Measurements from ENCODE around the gene TAF3.

Gene TAF3

DNA sequence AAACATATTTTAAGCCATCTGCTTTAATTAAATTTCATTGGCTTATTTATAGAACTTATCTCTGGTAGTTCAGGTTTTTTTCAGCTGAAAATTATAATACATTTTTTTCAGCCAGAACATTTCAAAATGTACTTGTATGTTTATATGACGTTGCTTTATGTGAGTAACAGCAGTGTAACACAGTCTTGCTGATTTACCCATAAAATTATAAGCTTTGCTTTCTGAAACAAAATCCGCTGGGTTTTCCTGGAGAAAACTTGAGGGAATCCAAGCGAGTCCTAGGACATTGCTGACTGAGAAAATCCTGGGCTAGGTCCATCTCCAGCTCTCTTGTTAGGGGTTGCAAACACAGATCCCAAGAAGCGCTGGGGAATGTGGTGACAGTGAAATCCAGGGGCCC is 124.0 kb downstream of the TAF3 start:
- DNase-seq, result no peak

DNA sequence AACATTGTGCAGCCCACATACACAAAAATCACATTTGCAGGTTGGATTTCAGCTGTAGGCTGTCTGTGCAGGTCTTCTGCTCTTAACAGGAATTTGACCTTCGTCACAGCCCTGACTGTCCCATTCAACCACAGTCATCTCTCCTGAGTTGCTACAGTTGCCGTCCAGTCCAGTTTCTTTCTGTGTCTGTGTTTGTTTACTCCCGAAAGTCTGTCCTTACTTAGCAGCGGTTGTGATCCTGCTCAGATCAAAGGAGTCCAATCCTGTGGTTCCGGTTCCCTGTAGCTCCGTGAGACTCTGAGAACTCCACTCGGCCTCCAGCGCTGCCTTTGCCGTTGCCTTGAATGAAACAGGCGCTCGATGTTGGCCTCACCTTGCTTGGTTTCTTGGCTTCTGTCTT is 124.6 kb downstream of the TAF3 start:
- DNase-seq, result no peak

DNA sequence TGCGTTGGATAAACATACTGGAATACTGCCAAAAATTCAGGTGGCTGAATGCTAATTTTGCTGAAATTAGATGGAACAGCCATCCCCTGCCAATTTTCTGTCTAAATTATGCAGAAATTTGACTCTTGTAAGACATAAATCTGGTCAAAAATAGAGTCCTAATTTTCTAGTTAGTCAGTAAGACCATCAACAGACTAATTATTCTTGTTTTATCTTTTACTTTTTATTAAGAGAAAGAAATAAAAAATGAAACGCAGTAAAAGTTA is 125.8 kb downstream of the TAF3 start:
- DNase-seq, result no peak

DNA sequence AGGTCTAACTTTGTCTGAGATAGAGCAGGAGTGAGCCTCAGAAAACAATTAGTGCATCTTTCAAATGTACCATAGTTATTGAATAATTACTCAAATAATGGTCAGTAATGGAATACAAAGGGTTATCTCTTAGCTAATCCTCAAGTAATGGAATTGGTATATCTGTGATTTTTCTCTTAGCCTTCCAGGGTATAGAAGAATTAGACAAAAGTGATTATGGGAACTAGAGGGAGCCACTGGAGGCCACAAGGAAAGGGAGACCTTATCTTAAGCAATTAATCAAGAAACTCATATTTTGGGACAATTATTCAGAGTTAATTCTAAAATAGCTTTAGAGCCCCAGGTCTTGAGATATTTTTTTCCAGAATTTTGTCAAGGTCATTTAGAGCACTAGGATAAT is 126.2 kb downstream of the TAF3 start:
- no peak for DNase-seq

DNA sequence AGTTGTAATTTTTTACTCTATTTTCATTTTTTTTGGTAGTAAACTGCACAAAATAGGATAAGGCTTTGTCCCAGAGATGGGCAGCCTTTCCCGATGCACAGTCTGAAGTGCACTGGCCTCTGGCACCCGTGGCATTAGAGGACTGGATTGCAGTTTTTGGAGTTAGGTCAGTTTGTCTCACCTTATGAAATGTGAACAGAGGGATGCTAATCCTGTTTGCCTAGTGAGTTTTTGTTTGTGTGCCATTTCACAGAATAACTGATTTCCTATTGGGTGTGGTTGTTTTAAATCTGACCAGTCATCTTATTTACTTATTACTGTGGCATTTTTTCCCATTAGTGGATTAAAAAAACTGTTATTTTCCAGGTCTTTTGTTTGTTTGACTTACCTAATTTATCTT is 126.7 kb downstream of the TAF3 start:
- no peak for DNase-seq

DNA sequence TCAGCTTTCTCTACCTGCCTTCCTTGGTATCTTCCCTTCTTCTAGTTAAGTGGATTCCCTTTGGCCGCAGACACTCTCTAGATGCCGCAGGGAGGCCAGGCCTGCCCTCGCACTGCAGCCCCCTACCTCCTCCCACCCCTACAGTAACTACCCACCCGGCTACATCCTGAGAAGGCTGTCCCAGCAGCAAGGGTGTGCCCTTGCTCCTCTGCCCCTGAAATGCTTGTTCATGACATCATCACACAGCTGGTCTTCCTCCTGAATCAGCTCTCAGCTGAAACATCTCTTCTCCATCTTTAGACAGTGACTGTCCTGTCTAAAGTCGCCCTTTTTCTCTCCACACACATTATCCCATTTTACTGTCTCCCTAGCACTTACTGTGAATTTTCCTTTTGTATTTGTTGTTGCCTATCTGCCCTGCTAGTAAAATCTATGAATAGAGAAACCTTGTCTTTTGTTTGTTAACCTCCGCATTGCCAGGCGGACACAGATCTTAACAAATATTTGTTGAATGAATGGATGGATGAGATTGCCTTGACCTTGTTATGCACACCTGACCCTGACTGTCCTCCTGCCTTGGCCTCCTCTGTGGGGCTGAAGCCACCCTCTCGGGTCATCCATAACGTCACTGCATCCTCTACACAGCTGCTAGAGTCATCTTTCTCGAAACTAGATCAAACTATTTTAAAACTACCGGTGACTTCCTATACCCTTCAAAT is 127.3 kb downstream of the TAF3 start:
- DNase-seq, result no peak

DNA sequence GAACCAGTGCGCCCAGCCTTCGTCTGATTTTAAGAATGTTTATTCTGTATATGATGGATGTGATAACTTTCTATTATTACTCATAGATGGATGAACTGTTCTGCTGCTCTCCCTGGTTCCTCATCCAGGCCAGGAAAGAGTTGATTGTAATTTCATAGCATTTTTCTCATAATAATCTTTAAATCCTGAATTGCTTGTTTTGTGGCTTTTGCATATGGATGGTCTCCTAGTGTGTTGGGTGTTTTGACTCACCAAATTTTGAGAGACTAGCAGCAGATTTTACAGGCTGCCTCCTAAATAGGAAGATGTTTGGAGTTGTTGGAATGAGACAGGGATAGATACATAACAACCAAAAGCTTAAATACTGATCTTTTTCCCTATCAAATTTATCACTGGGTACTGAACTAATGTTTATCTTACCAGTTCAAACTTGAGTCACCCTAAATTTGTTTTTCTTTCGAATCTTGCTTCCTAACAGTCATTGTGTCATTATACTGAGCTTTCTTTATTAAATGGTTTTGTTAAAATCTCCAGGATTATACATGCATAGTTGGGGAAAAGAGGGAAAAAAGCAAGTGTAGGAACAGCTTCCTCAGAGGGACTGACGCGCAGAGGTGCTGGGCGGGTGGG is 130.2 kb downstream of the TAF3 start:
- DNase-seq, result no peak

DNA sequence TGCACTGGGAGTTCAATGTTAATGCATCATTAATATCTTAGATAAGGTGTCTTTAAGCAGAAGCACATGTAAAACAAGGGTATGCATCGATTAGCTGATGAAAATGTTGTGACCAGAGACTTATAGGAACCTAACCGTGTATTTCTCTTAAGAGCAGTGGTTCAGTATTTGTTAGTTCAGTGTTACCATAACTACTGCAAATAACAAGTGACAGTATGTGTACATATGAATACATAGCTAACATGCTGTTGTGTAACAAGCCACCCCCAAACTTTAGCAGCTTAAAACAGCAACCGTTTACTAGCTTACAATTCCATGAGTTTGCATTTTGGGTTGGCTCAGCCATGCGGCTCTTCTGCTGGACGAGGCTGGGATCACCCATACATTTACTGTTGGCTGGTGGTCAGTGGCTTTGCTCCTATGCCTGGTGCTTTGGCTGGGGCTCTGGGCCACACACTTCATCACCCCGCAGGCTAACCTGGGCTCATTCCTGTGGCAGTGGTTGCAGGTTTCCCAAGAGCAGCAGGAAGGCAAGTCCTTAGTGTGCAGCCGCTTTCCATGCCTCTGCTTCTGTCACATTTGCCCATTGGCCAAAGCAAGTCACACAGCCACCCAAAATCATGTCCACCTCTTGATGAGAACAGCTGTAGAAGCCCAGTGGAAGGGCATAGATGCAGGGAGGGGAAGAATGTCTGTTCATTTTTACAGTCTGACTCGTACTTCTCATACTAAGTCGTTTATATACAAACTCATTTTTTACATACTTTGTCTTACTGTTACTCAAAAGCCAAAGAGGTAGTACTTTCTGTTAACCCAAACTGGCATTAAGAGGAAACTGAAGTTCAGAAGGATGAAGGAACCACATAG is 132.9 kb downstream of the TAF3 start:
- no peak for DNase-seq

DNA sequence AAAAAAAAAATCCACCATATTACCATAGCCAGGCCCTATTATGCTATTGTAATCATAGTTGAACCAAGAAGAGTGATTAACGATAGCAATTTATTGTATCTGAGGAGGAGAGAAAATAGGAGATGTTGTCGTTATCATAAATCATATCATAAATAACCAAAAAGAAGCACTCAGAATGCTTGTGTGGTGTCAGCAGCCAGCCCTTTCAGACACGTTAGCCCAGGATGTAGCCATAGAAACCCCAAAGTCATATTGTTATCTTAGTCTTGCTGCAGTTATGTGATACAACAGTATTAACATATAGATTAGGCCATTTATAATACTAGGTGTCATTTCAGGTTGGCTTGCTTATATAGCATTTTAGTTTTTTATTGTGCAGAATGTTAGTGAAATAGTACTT is 134.0 kb downstream of the TAF3 start:
- DNase-seq, result no peak

DNA sequence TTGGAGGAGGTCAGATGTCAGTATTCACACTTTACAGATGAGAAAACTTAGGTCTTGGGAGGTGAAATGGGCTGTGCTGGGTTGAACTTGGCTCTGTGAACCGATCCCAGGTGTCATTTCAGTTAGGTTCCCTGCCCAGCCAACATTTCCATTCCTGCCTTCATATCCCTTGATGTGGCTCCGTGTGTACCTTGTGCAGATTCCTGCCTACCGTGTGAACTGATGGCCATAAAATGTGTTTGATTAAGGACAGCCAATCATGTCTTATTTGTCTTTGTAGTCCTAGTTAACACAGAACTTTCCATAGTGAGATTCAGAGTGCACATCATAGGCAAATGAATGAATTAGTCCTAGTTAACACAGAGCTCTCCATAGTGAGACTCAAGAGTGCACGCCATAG is 135.1 kb downstream of the TAF3 start:
- no peak for DNase-seq

DNA sequence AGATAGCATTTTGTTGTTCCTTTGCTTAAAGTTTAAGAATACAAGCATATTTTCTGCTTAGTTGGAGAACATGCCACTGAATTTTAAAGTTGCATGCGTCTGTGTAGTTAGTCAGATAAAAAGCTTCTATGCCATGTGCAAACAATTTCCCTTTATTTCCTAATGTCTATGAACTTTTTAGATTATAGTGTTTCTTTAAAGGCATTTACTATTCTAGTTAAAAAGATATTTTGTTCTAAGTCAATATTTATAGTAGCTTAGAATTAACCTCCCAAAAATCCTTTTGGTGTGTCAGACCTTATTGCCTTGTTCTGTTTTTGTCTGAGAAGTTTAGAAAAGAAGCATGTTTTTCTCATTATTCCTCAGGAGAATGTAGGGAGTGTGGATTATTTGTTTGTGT is 137.1 kb downstream of the TAF3 start:
- no peak for DNase-seq

DNA sequence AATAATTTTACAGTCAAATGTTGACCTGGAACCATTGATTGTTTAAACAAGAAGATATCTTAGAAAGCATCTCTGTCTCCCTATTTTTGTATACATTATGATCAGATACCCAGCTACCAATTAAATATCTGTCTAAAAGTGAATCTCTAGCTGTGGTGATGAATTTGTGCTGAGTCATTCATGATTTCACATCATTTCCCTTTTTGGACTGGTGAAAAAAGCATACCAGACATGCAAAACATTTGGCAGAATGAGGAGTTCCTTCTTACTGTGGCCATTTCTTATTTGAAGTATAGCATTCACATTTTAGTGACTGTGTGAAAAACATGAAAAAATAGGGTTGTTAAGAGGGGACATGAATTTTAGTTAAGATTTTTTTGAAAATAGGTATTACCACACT is 138.2 kb downstream of the TAF3 start:
- DNase-seq, result no peak

DNA sequence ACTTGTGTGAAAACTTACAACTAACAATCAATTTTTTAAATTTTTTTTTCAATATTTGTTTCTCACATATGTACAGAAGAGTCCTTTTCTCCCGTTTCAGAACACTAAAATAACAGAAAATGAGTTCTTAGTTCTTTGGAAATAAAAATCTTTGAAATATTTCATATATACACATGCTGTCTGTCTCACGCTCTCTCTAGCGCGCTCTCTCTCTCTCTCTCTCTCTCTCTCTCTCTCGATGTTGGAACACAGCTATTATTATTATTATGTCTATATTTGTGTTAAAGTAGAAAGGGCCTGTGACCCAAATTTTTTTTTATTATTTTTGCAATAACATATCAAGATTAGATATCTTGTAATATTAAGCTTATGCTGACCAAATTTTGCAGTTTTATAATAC is 139.3 kb downstream of the TAF3 start:
- no peak for DNase-seq

DNA sequence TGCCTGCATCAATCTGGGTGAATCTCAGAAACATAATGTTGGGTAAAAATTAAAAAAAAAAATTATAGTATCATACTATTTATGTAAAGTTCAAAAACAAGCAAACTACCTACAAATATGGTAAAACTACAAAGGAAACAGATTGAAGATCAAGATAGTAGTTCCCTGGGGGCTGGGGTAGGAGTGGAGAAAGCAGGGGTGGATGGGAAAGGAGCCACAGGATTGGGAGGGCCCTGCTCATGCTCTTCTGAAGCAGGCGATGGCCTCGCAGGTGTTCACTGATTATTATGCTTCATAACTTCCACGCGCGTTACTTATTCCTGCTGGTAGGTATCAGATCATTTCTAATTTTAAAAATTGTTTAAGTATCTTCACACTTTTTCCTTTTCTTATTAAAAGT is 140.1 kb downstream of the TAF3 start:
- DNase-seq, result no peak

DNA sequence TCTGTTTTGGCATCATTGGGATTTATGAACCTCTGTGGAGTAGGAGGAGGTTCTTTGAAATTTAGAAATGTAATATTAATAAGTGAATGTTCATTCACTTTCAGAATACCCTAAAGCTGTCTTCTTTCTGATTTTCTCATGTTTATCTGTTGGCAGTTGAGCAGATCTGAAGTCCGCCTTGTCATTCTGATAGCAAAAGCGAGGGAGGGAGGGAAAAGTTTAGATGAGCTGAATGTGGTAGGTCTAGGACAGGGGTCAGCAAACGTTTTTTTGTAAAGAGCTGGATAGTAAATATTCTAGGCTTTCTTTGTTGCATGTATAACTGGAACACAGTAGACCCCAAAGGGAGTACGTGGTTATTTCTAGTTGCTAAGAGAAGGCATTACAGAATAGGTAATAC is 141.8 kb downstream of the TAF3 start:
- DNase-seq, result no peak

DNA sequence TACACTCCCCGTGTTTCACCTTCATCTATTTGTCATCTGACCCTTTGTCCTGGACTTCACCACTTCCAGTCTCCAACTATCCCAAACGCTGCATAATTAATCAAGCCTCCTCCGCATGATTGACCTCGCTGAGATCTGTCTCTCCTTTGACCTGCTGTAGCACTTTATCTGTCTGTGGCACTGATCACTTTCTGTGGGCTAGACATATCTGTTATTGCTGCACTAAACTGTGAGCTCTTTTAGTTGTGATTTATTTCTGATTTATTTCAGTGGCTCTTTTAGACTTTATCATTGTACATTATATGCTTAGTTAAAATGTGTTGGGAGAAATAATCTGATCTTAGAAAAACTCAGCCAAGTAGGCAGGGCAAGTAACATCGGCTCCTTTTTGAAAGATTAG is 144.3 kb downstream of the TAF3 start:
- DNase-seq, result no peak

DNA sequence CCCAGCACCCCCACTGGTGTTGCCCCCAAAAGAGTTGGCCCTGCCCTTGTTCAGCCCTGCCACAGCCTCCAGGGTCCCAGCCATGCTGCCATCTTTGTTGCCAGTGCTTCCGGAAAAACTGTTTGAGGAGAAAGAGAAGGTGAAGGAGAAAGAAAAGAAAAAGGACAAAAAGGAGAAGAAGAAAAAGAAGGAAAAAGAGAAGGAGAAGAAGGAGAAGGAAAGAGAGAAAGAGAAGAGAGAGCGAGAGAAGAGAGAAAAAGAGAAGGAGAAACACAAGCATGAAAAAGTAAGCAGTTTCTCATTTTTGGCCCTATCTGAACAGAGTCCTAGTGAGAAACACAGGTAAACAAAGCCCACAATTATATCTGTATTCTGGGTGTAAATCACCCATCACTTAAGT is 147.2 kb downstream of the TAF3 start:
- DNase-seq, result no peak

DNA sequence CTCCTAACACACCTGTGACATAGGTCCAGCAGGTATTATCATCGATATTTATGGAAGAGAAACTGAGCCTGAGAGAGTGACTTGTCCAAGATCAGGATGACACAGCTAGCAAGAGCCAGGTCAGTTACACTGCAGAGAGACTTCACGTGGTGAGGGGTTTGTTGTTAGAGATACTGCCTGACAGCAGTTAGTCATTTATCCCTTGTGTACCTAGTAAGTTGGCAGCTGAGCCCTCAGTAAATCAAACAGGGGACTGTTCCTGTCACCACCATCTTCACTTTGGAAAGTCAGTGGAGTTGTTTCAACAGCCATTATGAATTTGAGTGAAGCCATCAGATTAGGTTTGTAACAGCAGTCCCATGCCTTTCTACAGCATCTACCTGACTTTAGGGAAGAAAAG is 148.7 kb downstream of the TAF3 start:
- DNase-seq, result no peak

DNA sequence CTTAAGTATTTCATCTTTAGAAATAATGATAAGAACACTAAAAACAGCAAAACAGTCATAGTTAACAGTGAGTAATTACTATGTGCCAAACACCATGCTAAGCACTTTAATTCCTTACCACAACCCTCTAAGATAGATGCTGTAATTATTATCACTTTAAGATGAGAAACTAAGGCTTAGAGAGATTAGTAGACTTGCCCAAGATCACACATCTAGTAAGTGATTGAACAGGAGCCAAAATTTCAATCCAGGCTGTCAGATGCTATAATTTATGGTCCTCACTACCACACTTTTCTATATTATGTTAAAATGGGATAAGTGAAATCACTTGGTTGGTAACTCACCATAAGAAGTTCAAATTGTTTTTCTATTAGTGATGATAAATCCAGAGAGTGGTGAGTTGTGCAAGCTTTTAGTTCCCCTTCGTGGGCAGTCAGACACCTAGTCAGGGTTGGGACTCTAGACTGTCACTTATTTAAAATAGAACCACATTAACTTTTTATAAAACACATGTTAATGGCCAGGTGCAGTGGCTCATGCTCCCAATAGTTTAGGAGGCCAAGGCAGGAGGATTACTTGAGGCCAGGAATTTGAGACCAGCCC is 150.3 kb downstream of the TAF3 start:
- DNase-seq, result no peak

DNA sequence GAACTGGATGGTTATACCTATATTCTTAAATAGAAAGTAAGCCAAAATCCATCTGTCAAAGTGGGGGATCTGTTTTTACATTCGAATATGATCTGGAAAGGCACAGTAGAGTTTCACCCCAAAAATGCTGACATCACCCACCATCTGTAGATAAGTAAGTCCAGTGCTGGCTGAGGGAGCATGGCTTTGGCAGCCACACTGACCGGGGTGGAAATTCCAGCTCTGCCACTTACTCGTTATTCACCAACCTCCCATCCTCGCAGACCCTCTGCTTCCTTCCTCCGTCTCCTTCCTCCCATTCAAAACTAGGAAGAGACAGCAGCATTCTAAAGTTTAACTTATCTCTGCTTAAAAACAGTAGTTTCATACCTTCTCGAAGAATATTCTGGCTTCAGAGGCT is 151.3 kb downstream of the TAF3 start:
- no peak for DNase-seq

DNA sequence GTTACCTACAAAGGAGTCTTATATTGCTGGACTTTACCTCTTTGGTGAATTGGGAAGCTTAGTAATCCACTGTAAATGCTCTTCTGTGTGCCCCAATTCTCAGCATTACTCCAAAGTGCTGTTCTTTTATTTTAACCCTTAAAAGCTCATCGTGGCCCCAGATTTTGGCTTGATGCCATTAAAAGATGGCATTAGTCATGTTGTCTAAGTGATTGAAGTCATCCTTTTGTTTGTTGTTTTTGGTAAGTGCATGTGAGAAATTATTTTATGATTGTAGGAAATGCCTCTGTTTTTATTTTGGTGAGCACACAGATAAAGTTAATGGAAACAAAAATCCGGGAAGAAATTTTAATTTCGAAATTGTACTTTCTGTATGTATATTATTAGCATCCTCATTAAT is 153.6 kb downstream of the TAF3 start:
- no peak for DNase-seq

DNA sequence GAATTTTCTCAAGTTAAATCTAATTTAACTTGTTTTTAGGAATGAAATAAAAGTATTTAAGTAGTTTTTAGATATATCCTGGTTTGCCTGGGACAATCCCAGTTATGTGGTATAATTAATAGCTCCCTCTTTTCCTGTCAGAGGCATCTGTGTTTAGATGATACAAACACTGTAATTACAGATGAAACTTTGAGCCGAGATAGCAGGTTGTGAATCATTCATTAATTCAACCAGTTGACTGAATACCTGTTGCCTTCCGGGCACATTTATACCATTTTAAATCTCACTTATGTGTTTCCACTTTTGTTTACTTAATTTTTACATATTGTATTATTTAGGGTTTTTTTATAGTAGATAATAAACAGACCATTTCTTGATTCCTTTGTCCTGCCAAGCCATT is 154.1 kb downstream of the TAF3 start:
- DNase-seq, result no peak

DNA sequence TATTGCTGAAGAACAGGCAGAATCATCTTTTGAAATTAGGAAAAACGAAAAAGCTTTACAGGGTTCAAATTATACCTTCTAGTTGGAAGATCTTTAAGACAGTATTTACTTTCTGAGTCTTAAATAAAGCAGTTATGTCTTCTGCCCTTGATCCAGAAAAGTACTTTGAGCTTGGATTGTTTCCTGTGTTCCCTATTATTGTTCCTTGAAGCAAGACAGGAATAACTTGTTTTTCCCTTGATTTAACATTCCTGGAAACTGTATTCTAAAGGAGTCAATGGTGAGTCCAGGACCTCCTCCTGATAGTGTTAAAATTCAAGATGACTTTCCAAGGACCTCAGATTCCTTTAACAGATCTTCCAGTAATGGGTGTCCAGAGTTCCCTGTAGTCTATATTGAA is 161.9 kb downstream of the TAF3 start:
- DNase-seq, result no peak

DNA sequence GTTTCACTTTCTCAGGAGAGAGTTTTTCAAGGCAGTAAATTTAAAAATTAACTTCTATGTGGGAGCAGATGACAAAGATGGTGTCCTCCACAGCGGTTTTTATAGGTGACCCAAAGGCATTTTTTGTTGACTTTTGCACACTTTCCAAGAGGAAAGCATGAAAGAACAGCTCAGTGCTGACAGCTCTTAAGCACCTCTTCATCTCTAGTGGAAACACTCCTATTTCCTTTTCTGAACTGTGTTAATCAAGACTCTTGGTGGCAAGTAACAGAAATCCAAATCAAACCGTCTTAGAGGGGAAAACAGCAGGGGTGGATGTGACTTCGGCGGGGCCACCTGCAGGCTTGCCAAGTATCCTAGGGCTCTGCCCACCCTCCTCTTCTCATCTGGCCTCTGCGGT is 164.4 kb downstream of the TAF3 start:
- DNase-seq, result no peak
